ENCODE data around the gene BLZF1.
A peak's percentile ranks its signal among the peaks of the same experiment; 100 is the strongest.
"Not testable (repeated sequence)": the region's sequence is repeated elsewhere in the genome, so short reads cannot be mapped to it uniquely, and the experiment has no call there.

Gene BLZF1

DNA sequence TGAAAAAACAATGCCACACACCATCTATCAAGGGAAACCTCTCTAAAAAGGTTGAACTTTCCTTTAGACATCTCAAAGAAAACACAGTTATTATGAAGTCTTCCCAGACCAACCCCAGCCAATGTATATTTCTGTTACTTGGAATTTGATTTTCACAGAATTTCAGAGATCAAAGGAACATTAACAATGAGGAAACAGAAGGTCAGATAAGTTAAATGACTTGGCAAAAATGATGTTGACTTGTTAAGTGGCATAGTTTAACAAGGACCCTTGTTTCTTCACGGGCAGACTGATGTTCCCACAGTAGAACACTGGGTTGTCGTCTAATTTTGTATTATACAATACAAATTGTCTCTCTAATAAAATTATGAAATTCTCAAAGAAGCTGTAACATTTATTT lies 29.4 kb upstream of the BLZF1 start:
- TF ChIP-seq, protein P1, sequence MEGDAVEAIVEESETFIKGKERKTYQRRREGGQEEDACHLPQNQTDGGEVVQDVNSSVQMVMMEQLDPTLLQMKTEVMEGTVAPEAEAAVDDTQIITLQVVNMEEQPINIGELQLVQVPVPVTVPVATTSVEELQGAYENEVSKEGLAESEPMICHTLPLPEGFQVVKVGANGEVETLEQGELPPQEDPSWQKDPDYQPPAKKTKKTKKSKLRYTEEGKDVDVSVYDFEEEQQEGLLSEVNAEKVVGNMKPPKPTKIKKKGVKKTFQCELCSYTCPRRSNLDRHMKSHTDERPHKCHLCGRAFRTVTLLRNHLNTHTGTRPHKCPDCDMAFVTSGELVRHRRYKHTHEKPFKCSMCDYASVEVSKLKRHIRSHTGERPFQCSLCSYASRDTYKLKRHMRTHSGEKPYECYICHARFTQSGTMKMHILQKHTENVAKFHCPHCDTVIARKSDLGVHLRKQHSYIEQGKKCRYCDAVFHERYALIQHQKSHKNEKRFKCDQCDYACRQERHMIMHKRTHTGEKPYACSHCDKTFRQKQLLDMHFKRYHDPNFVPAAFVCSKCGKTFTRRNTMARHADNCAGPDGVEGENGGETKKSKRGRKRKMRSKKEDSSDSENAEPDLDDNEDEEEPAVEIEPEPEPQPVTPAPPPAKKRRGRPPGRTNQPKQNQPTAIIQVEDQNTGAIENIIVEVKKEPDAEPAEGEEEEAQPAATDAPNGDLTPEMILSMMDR (IDR thresholded peaks at IDR 0.05; ENCODE audit: unreplicated experiment in 3 of 3): no peak
- Mint-ChIP-seq H3K27me3 (ENCODE audit: low read depth) (no peaks in the 10 kb centered on the region), H3K27ac (peak overlapping the region; percentile 0 to 53 (median 35))

DNA sequence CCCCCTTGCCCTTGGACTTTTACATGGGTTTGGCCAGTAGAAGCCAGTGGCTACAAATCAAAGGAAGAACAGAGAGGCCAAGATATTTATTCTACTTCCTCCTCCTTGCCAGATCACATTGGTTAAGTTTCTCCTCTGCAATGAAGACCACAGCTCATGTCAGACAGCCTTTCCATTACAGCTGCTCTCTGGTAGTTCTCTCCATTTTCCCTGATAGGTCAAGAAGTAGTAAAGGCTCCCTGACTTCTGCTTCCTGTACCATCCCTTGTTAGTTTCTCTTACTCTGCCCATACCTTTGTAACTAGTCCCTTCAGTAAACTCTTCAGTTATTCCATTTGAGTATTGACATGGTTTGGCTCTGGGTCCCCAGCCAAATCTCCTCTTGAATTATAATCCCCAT lies 28.2 kb upstream of the BLZF1 start:
- Mint-ChIP-seq H3K4me3 (no peak overlapping the region), H3K27me3 (ENCODE audit: low read depth) (no peaks in the 10 kb centered on the region), H3K27ac (no peak overlapping the region), H3K9me3 (peaks cover 10% of the 10 kb centered on the region), H3K4me1 (no peaks in the 10 kb centered on the region), H3K36me3 (ENCODE audit: low read depth) (peaks cover 33% of the 10 kb centered on the region)
- TF ChIP-seq, protein P1 (IDR thresholded peaks at IDR 0.05; ENCODE audit: unreplicated experiment in 3 of 3): no peak

More for the DNA sequence above, 29.4 kb upstream of the BLZF1 start:
- peaks cover 43% of the 10 kb centered on the region for H3K36me3 Mint-ChIP-seq (ENCODE audit: low read depth)
- H3K4me3 Mint-ChIP-seq: no peak overlapping the region
- peaks cover 19% of the 10 kb centered on the region for H3K9me3 Mint-ChIP-seq
- no peaks in the 10 kb centered on the region for H3K4me1 Mint-ChIP-seq

DNA sequence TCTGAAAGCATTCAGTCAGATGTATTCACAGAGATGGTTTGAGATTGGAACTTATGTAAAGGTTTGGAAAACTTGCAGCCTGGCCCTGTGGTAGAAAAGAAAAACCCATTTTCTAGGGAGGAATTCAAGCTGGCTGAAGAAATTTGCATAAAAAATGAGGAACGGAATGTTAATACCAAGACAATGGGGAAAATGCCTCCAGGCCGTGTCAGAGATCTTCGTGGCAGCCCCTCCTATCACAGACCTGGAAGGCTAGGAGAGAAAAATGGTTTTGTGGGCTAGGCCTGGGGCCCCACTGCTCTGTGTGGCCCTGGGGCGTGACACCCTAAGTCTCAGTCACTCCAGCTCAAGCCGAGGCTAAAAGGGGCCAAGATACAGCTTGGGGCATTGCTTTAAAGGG lies 27.1 kb upstream of the BLZF1 start:
- no peaks in the 10 kb centered on the region for H3K4me1 Mint-ChIP-seq

DNA sequence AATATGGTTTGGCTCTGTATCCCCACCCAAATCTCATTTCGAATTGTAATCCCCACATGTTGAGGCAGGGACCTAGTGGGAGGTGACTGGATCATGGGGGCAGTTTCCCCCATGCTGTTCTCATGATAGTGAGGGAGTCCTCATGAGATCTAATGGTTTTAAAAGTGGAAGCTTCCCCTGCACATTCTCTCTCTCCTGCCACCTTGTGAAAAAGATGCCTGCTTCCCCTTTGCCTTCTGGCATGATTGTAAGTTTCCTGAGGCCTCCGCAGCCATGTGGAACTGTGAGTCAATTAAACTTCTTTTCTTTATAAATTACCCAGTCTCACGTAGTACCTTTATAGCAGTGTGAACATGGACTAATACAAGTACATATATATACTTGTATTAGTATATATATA lies 25.9 kb upstream of the BLZF1 start:
- not testable (repeated sequence) for H3K9me3 Mint-ChIP-seq; H3K4me3 Mint-ChIP-seq; H3K27me3 Mint-ChIP-seq (ENCODE audit: low read depth); H3K4me1 Mint-ChIP-seq; H3K27ac Mint-ChIP-seq
- peaks cover 17% of the 10 kb centered on the region for H3K36me3 Mint-ChIP-seq (ENCODE audit: low read depth)

More for the DNA sequence above, 27.1 kb upstream of the BLZF1 start:
- no peaks in the 10 kb centered on the region for H3K27me3 Mint-ChIP-seq (ENCODE audit: low read depth)
- H3K36me3 Mint-ChIP-seq (ENCODE audit: low read depth): peaks cover 24% of the 10 kb centered on the region
- H3K9me3 Mint-ChIP-seq: peaks cover 7% of the 10 kb centered on the region
- no peak overlapping the region for H3K4me3 Mint-ChIP-seq
- H3K27ac Mint-ChIP-seq: no peak overlapping the region
- TF ChIP-seq, protein P1 (IDR thresholded peaks at IDR 0.05; ENCODE audit: unreplicated experiment in 3 of 3): no peak

DNA sequence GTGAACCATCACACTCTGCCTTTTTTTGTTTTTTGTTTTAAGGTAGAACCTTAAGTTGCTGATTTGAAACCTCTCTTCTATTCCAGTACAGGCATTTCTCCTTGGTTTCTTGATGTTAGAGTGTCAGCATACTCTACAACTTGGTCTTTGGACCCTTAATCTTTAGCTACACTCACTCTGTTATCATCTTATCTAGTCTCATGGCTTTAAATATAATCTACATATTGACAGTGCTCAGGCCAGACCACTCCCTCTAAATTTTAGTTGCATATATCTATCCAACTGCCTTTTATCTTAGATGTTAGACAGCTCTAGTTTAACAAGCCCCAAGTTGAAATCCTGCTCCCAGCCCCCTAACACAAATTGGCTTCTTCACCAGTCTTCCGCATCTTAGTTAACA lies 22.5 kb upstream of the BLZF1 start:
- Mint-ChIP-seq H3K27me3 (ENCODE audit: low read depth) (no peaks in the 10 kb centered on the region), H3K27ac (no peak overlapping the region), H3K36me3 (ENCODE audit: low read depth) (peaks cover 4% of the 10 kb centered on the region), H3K4me3 (no peak overlapping the region), H3K9me3 (peaks cover 6% of the 10 kb centered on the region), H3K4me1 (no peaks in the 10 kb centered on the region)
- TF ChIP-seq, protein P1 (IDR thresholded peaks at IDR 0.05; ENCODE audit: unreplicated experiment in 3 of 3): no peak

DNA sequence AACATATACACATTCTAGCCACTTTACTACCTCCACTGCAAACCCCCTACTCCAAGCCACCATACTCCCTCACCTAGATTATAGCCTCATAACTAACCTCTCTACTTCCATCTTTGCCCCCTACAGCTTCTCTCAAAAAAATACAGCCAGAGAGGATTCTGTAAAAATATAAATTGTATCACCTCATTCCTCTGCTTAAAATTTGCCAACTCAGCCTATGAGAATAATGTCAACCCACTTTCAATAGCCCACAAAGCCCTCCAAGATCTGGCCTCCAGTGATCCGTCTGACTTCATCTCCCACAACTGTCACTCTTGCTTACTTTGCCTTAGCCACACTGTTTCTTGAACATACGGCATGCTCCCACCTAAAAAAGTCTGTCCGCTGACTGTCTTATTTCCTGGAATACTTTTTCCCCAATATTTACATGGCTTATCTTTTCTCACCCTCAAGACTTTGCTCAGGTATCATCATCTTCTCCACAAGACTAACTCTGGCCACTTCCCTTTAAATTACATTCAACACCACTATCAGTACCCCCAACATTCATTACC lies 21.9 kb upstream of the BLZF1 start:
- no peaks in the 10 kb centered on the region for H3K27me3 Mint-ChIP-seq (ENCODE audit: low read depth)
- H3K27ac Mint-ChIP-seq: no peak overlapping the region
- H3K4me1 Mint-ChIP-seq: no peaks in the 10 kb centered on the region
- TF ChIP-seq, protein P1 (IDR thresholded peaks at IDR 0.05; ENCODE audit: unreplicated experiment in 3 of 3): no peak
- no peak overlapping the region for H3K4me3 Mint-ChIP-seq
- H3K9me3 Mint-ChIP-seq: no peaks in the 10 kb centered on the region
- H3K36me3 Mint-ChIP-seq (ENCODE audit: low read depth): no peaks in the 10 kb centered on the region
